Parathyroid adenoma (tissue), 2 donors: Measurements from ENCODE around the gene NANOS3.

Experiments used
- H2AFZ ChIP-seq: fragments of 300-600 bp; sonication (generic); one replicate; pipeline ENCODE4 v1.7.0; 2017; ENCODE audit warnings: antibody characterized with exemption, mild to moderate bottlenecking
- H3K27ac ChIP-seq: fragments of 300-600 bp; sonication (generic); one replicate; pipeline ENCODE4 v1.7.0; 2017
- H3K27me3 ChIP-seq: fragments of 300-600 bp; sonication (generic); one replicate; pipeline ENCODE4 v1.7.0; 2017; ENCODE audit warnings: low read length; ENCODE audit not compliant: control insufficient read depth, insufficient read depth
- H3K36me3 ChIP-seq: fragments of 300-600 bp; sonication (generic); one replicate; pipeline ENCODE4 v1.7.0; 2017; ENCODE audit warnings: low read length; ENCODE audit not compliant: control insufficient read depth, insufficient read depth
- H3K4me1 ChIP-seq: fragments of 300-600 bp; sonication (generic); one replicate; pipeline ENCODE4 v1.7.0; 2017; ENCODE audit warnings: control low read depth
- H3K4me2 ChIP-seq: fragments of 300-600 bp; sonication (generic); one replicate; pipeline ENCODE4 v1.7.0; 2017; ENCODE audit warnings: low read length
- H3K4me3 ChIP-seq: fragments of 300-600 bp; sonication (generic); one replicate; pipeline ENCODE4 v1.7.0; 2017; ENCODE audit warnings: low read depth, low read length
- H3K79me2 ChIP-seq: fragments of 300-600 bp; sonication (generic); one replicate; pipeline ENCODE4 v1.7.0; 2017; ENCODE audit warnings: control low read depth
- H3K9ac ChIP-seq: fragments of 300-600 bp; sonication (generic); one replicate; pipeline ENCODE4 v1.7.0; 2017; ENCODE audit warnings: mild to moderate bottlenecking
- H3K9me3 ChIP-seq: fragments of 300-600 bp; sonication (generic); one replicate; pipeline ENCODE4 v1.7.0; 2017; ENCODE audit warnings: low read length; ENCODE audit not compliant: control insufficient read depth
- TF ChIP-seq, protein P1 (sequence below): fragments of 300-600 bp; sonication (generic); IDR thresholded peaks from one replicate; pipeline ENCODE4 v1.7.0; 2017; ENCODE audit warnings: antibody characterized with exemption, mild to moderate bottlenecking
- donor health status: primary hyperparathyroidism.

Gene NANOS3

DNA sequence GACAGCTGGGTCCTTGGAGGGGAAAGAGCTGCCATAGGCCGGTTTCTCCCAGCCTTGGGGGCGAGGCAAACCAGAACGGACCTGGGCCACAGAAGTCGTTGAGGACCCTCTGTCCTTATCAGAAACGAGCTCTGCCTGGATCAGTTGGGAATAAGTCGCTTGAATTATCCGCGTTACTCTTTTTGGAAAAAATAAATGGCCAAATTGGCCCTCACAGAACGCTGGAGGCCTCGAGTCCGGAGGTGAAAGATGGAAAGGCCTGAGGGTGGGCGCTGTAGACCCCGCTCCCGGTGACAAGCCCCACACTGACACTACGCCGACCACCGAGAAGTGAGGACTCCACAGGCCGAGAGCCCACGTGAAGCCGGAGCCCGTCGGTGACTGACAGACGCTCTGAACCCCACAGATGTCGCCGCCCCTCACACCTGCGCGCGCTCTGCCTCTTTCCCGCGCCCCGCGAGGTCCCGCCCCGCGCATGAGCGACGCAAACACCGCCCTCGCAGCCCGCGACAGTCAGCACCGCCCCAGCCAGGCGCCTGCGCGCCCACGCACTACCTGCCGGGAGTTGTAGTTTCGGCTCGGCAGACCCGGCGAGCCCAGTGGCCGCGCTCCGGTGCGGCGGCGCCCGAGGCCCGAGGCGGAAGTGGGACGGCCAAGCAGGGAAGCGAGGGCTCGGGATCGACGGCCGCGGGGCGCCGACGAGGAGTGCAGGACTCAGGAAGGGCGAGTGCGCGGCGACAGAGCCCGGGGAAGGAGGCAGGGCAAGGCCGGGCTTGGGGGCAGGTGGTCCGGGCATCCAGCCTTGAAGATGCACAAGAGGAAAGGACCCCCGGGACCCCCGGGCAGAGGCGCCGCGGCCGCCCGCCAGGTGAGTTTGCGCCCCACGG lies 28.9 kb downstream of the NANOS3 start, which contains the start of the genes BRME1 and CC2D1A:
TSS of gene BRME1 (minus strand) at position 484 of the 887 bp plus-strand sequence. CDS start 1,225 bp downstream, outside the sequence.
TSS of gene CC2D1A (plus strand) at position 568 of the 887 bp plus-strand sequence. CDS start at position 809, 241 bp downstream.
- Histone ChIP-seq H2AFZ (peak within 1 kb of the TSS; percentile 99), H3K9me3 (no peaks in the 10 kb centered on the region), H3K4me3 (peak within 1 kb of the TSS; percentile 83), H3K36me3 (no peaks in the 10 kb centered on the region), H3K27ac (peak within 1 kb of the TSS; percentile 41), H3K27me3 (no peaks in the 10 kb centered on the region), H3K9ac (peak within 1 kb of the TSS; percentile 49), H3K4me1 (peaks cover 6% of the 10 kb centered on the region), H3K79me2 (peaks cover 7% of the 10 kb centered on the region), H3K4me2 (peak within 1 kb of the TSS; percentile 91)
- TF ChIP-seq, protein P1, sequence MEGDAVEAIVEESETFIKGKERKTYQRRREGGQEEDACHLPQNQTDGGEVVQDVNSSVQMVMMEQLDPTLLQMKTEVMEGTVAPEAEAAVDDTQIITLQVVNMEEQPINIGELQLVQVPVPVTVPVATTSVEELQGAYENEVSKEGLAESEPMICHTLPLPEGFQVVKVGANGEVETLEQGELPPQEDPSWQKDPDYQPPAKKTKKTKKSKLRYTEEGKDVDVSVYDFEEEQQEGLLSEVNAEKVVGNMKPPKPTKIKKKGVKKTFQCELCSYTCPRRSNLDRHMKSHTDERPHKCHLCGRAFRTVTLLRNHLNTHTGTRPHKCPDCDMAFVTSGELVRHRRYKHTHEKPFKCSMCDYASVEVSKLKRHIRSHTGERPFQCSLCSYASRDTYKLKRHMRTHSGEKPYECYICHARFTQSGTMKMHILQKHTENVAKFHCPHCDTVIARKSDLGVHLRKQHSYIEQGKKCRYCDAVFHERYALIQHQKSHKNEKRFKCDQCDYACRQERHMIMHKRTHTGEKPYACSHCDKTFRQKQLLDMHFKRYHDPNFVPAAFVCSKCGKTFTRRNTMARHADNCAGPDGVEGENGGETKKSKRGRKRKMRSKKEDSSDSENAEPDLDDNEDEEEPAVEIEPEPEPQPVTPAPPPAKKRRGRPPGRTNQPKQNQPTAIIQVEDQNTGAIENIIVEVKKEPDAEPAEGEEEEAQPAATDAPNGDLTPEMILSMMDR: no peak

- peak overlapping the region; percentile 49 for H3K9ac ChIP-seq
- peaks cover 6% of the 10 kb centered on the region for H3K4me1 ChIP-seq
- H3K4me2 ChIP-seq: peak overlapping the region; percentile 91
- peak overlapping the region; percentile 99 for H2AFZ ChIP-seq
- H3K27ac ChIP-seq: peak overlapping the region; percentile 41
- H3K27me3 ChIP-seq: no peaks in the 10 kb centered on the region
- H3K36me3 ChIP-seq: no peaks in the 10 kb centered on the region
- no peaks in the 10 kb centered on the region for H3K9me3 ChIP-seq
- TF ChIP-seq, protein P1: no peak
- peaks cover 7% of the 10 kb centered on the region for H3K79me2 ChIP-seq
- peak overlapping the region; percentile 83 for H3K4me3 ChIP-seq
Observed at GRCh38 chr19:13906521-13906904, 29.6 kb downstream of the NANOS3 start.

- Histone ChIP-seq H3K27me3 (no peaks in the 10 kb centered on the region), H3K4me1 (peaks cover 6% of the 10 kb centered on the region), H3K4me3 (peak overlapping the region; percentile 83), H3K27ac (no peak overlapping the region), H3K79me2 (peaks cover 7% of the 10 kb centered on the region), H3K36me3 (no peaks in the 10 kb centered on the region), H2AFZ (peak overlapping the region; percentile 99), H3K9ac (no peak overlapping the region), H3K9me3 (no peaks in the 10 kb centered on the region), H3K4me2 (peak overlapping the region; percentile 91)
- TF ChIP-seq, protein P1: no peak
Observed at GRCh38 chr19:13906910-13907309, 30.0 kb downstream of the NANOS3 start.

- no peak overlapping the region for H3K27ac ChIP-seq
- H2AFZ ChIP-seq: no peak overlapping the region
- no peak overlapping the region for H3K9ac ChIP-seq
Observed at GRCh38 chr19:13908674-13909073, 31.7 kb downstream of the NANOS3 start.

More at GRCh38 chr19:13908674-13909073, 31.7 kb downstream of the NANOS3 start:
- peaks cover 7% of the 10 kb centered on the region for H3K79me2 ChIP-seq
- TF ChIP-seq, protein P1: no peak
- no peak overlapping the region for H3K4me2 ChIP-seq
- no peaks in the 10 kb centered on the region for H3K9me3 ChIP-seq
- peaks cover 6% of the 10 kb centered on the region for H3K4me1 ChIP-seq
- H3K36me3 ChIP-seq: no peaks in the 10 kb centered on the region
- H3K4me3 ChIP-seq: no peak overlapping the region
- no peaks in the 10 kb centered on the region for H3K27me3 ChIP-seq
